Endothelial cell of umbilical vein (primary cell): ENCODE measurements around the gene PRKAG2. TPM values are rescaled to one million over a fixed set of nuclear protein-coding genes. Genes with fewer than 3 reads are reported as not detected.

ENCODE experiments used
- BruUV-seq: library from RNA; stranded (reverse); fragments of 400-500 nt; replicated peaks from 2 replicates; lab custom pipeline; 2021; lab: Mats Ljungman, UMichigan
- CTCF ChIA-PET: fragments of 300-600, 350-600 bp; sonication (Branson Sonifier 250); formaldehyde crosslinking; loops from one replicate; lab custom pipeline; 2021; ENCODE audit warnings: antibody characterized with exemption, inconsistent platforms; lab: Charles Lee
- POLR2A ChIA-PET: fragments of 300-600, 350-600 bp; sonication (Branson Sonifier 250); formaldehyde crosslinking; loops from one replicate; lab custom pipeline; 2021; ENCODE audit warnings: antibody characterized with exemption, inconsistent platforms; lab: Charles Lee
- DNase-seq: peaks from one replicate; pipeline ENCODE4 v3.0.0-alpha.2; 2011; ENCODE audit warnings: low read depth, low spot score
- FAIRE-seq: peaks from 2 replicates; lab custom pipeline; 2011; peaks lifted over from hg19 to GRCh38; lab: Jason Lieb, UNC
- H2AFZ ChIP-seq: 2 replicates; pipeline ENCODE4 v1.6.0; 2012; ENCODE audit warnings: low read depth, low read length, control low read depth, inconsistent platforms
- H3K27ac ChIP-seq: 2 replicates; pipeline ENCODE4 v1.5.1; 2011; ENCODE audit warnings: low read depth, mild to moderate bottlenecking, control low read depth, low read length, moderate library complexity; ENCODE audit not compliant: insufficient read depth
- H3K27me3 ChIP-seq, 2 experiments: 2 replicates each; pipeline versions ENCODE4 v1.6.0 to v1.6.1; 2011; ENCODE audit warnings: low read length in 2 of 2, mixed read lengths in 1 of 2; ENCODE audit not compliant: control insufficient read depth in 2 of 2, insufficient read depth in 2 of 2
- H3K36me3 ChIP-seq, 2 experiments: 2 replicates in 1 of 2; 3 replicates in 1 of 2; pipeline ENCODE4 v1.5.1; 2011; ENCODE audit warnings: low read length in 2 of 2, mild to moderate bottlenecking in 1 of 2, moderate library complexity in 1 of 2; ENCODE audit not compliant: control insufficient read depth in 2 of 2, insufficient read depth in 2 of 2; ENCODE audit errors: extremely low read depth in 1 of 2
- H3K4me1 ChIP-seq: 3 replicates; pipeline ENCODE4 v1.5.1; 2011; ENCODE audit warnings: mild to moderate bottlenecking, low read length; ENCODE audit not compliant: control insufficient read depth, insufficient read depth; ENCODE audit errors: extremely low read depth
- H3K4me2 ChIP-seq: 2 replicates; pipeline ENCODE4 v1.6.1; 2011; ENCODE audit warnings: low read length, control low read depth, mixed read lengths; ENCODE audit not compliant: insufficient read depth
- H3K4me3 ChIP-seq, 3 experiments: fragments of 200-600 bp in 1 of 3; sonication (generic), shearing (Covaris generic) in 1 of 3; replicated peaks in 1 of 3; 2 replicates each; pipeline ENCODE4 v1.5.1; 2011 to 2016; ENCODE audit warnings: control low read depth in 3 of 3, low read length in 3 of 3, mild to moderate bottlenecking in 2 of 3, inconsistent platforms in 1 of 3, low read depth in 1 of 3, moderate library complexity in 1 of 3; ENCODE audit not compliant: insufficient read depth in 1 of 3
- H3K79me2 ChIP-seq: 2 replicates; pipeline ENCODE4 v1.6.0; 2012; ENCODE audit warnings: low read length, inconsistent platforms; ENCODE audit not compliant: control insufficient read depth, insufficient read depth
- H3K9ac ChIP-seq: replicated peaks from 2 replicates; pipeline ENCODE3; 2011; ENCODE audit warnings: low read length, control low read depth; ENCODE audit not compliant: insufficient read depth; ENCODE audit errors: extremely low read depth
- H3K9me1 ChIP-seq: replicated peaks from 3 replicates; pipeline ENCODE4 v1.6.0; 2011; ENCODE audit warnings: mild to moderate bottlenecking, low read length; ENCODE audit not compliant: control insufficient read depth, insufficient read depth; ENCODE audit errors: extremely low read depth
- H3K9me3 ChIP-seq: replicated peaks from 2 replicates; pipeline ENCODE4 v1.5.1; 2012; ENCODE audit warnings: low read length, inconsistent platforms; ENCODE audit not compliant: control insufficient read depth, insufficient read depth
- H4K20me1 ChIP-seq: replicated peaks from 2 replicates; pipeline ENCODE3; 2011; ENCODE audit warnings: mild to moderate bottlenecking, low read length; ENCODE audit not compliant: control insufficient read depth, insufficient read depth; ENCODE audit errors: extremely low read depth
- EZH2 ChIP-seq: IDR thresholded peaks from 2 replicates; pipeline ENCODE4 v1.6.1; 2012; ENCODE audit warnings: borderline replicate concordance, low read depth, mild to moderate bottlenecking, moderate library complexity, low read length, inconsistent platforms; ENCODE audit not compliant: severe bottlenecking
- FOS ChIP-seq: IDR thresholded peaks from 2 replicates; pipeline ENCODE4 v1.6.1; 2011; ENCODE audit warnings: mild to moderate bottlenecking, low read length, moderate library complexity, borderline replicate concordance; ENCODE audit not compliant: insufficient read depth
- GATA2 ChIP-seq: IDR thresholded peaks from 2 replicates; pipeline ENCODE4 v1.7.0; 2011; ENCODE audit warnings: low read depth, mild to moderate bottlenecking, moderate library complexity, mixed read lengths, low read length; ENCODE audit not compliant: insufficient read length, insufficient read depth
- JUN ChIP-seq: IDR thresholded peaks from 2 replicates; pipeline ENCODE4 v1.6.1; 2011; ENCODE audit warnings: borderline replicate concordance, low read depth; ENCODE audit not compliant: insufficient read length, insufficient read depth
- MYC ChIP-seq: IDR thresholded peaks from one replicate; pipeline ENCODE4 v1.6.1; 2011; ENCODE audit warnings: mild to moderate bottlenecking, low read depth, low read length
- POLR2A ChIP-seq: IDR thresholded peaks from 2 replicates; pipeline ENCODE4 v1.6.1; 2012; ENCODE audit warnings: low read depth, mild to moderate bottlenecking, control low read depth, low read length
- POLR2AphosphoS5 ChIP-seq: IDR thresholded peaks from 2 replicates; pipeline ENCODE4 v1.6.1; 2012; ENCODE audit warnings: low read depth, mild to moderate bottlenecking, control low read depth, low read length, moderate library complexity; ENCODE audit not compliant: insufficient read depth
- dilution Hi-C: fragments of 300-500 bp; cut with MboI; formaldehyde crosslinking; loops from one replicate; pipeline ENCODE4 v1.15.0; 2019; ENCODE audit warnings: low sequenced_read_pairs; ENCODE audit not compliant: extremely low pct_ligation_motif_present
- intact Hi-C: fragments of 100-400 bp; cut with micrococcal nuclease; formaldehyde crosslinking; loops from one replicate; pipeline ENCODE4 v1.10.0; 2022
- polyA plus RNA-seq, 4 experiments: library from polyadenylated mRNA; depleted of rRNA in 3 of 4; stranded (reverse) in 3 of 4; unstranded in 1 of 4; fragments of >200 nt; gene quantifications; 2 replicates each; pipeline versions ENCODE4 v1.2.1 to v1.2.3, GENCODE V29; 2011 to 2012; ENCODE audit warnings: missing spikeins in 1 of 4
- total RNA-seq: library from RNA; stranded (reverse); gene quantifications from 2 replicates; pipeline ENCODE4 v1.2.3, GENCODE V29; 2021
- TF ChIP-seq, protein P1 (sequence below): IDR thresholded peaks from 2 replicates; pipeline ENCODE4 v1.6.1; 2011; ENCODE audit not compliant: insufficient read depth, insufficient read length
- TF ChIP-seq, protein P2 (sequence below), 2 donors: IDR thresholded peaks; 1 replicate in 1 of 2; 2 replicates in 1 of 2; pipeline ENCODE4 v1.5.1; 2011; ENCODE audit warnings: low read length in 2 of 2, mild to moderate bottlenecking in 2 of 2, moderate library complexity in 2 of 2, control low read depth in 1 of 2, inconsistent platforms in 1 of 2, low read depth in 1 of 2; ENCODE audit not compliant: insufficient read depth in 1 of 2; ENCODE audit errors: extremely low read depth in 1 of 2

Gene PRKAG2
- total and polyA plus RNA-seq, 2 donors (not counting 3 experiments of a cell fraction or from before 2014, with no cell fraction given) = 19.3 to 51.5 TPM

DNA sequence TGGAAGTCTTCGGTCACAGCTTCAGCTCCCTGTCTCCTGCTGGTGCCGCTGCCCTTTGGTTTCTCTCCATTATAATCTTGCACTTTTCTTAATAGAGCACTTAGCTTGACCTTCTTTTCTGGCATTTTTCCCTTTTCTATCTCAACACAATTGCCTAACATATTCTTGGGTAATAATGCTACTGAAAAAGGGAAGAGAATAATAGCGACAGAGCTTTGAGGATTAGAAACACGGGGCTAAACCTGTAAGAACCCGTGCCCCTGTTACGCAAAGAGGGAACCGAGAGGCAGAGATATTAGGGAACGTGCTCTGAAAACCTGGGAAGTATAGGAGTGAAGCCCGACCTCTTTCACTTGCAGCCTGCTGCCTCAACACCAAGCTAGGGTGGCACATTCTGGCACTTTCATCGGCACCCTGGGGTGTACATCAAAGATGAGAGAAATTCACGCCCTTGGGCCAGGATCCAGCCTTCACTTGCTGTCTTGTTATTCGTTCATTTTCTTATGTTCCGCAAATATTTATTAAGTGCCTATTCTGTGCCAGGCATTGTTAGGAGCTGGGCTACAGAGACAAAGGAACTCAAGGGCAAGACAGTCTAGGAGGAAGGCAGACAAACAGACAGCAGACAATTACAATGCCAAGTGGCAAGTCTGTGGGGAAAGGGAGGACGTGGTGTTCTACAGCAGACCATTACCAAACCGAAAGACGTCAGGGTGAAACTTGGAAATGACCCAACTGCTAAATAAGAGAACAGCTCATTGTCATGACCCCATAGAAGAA lies 46.4 kb upstream of the PRKAG2 start:
- Histone ChIP-seq H3K4me3 (no peak overlapping the region), H3K4me1 (no peaks in the 10 kb centered on the region), H3K79me2 (no peaks in the 10 kb centered on the region), H3K9me1 (no peaks in the 10 kb centered on the region), H3K27ac (no peak overlapping the region), H4K20me1 (no peaks in the 10 kb centered on the region), H3K9me3 (no peaks in the 10 kb centered on the region), H3K27me3 (peaks cover 0 to 1% of the 10 kb centered on the region in 2 experiments), H2AFZ (no peak overlapping the region), H3K36me3 (no peaks in the 10 kb centered on the region), H3K4me2 (no peak overlapping the region), H3K9ac (no peak overlapping the region)
- BruUV-seq = no TSS peak
- DNase-seq (no peak), FAIRE-seq (no peak)
- POLR2A ChIA-PET = no interaction called here
- CTCF ChIA-PET = interaction anchor here (1.7 kb wide), 1 partner anchor 9 kb away, joined by 4 read pairs; no protein-coding TSS in a partner anchor
- intact Hi-C loops = no loop called here
- dilution Hi-C loops = no loop called here
- no peak for TF ChIP-seq FOS
- TF ChIP-seq, protein P1, sequence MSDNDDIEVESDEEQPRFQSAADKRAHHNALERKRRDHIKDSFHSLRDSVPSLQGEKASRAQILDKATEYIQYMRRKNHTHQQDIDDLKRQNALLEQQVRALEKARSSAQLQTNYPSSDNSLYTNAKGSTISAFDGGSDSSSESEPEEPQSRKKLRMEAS = no peak
- TF ChIP-seq MYC = no peak
- no peak for TF ChIP-seq GATA2
- TF ChIP-seq JUN = no peak

DNA sequence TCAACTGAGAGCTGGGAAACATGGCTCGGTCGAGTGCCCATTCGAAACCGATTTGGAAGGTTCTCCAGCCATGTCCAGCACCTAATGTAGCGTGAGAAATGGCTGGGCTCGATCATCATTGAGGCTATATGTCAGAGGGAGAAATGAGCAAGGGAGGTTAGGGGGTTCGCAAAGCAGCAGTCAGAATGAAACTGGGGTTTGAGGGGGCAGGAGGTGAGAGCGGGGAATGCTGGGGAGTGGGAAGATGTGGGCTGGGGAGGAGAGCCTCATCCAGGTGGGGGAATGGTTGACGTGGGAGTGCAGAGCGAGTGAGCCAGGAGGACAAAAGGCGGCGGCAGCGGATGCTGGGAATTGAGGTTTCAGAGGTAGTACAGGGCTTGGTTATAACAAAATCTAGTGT lies 44.5 kb upstream of the PRKAG2 start:
- FAIRE-seq (no peak), DNase-seq (no peak)
- no peaks in the 10 kb centered on the region for H3K9me3 ChIP-seq
- ChIA-PET POLR2A (no interaction called here), CTCF (no interaction called here)
- no peak overlapping the region for H3K27ac ChIP-seq
- H2AFZ ChIP-seq = no peak overlapping the region
- no peak overlapping the region for H3K4me2 ChIP-seq
- no peaks in the 10 kb centered on the region for H3K79me2 ChIP-seq
- no peak overlapping the region for H3K4me3 ChIP-seq
- intact Hi-C loops = no loop called here
- no TSS peak for BruUV-seq
- H4K20me1 ChIP-seq = no peaks in the 10 kb centered on the region
- dilution Hi-C loops = no loop called here
- no peaks in the 10 kb centered on the region for H3K4me1 ChIP-seq
- no peaks in the 10 kb centered on the region for H3K9me1 ChIP-seq
- H3K36me3 ChIP-seq = no peaks in the 10 kb centered on the region
- peaks cover 1 to 2% of the 10 kb centered on the region in 2 experiments for H3K27me3 ChIP-seq
- H3K9ac ChIP-seq = no peak overlapping the region
- TF ChIP-seq POLR2A (no peak), POLR2AphosphoS5 (no peak), MYC (no peak), JUN (no peak), GATA2 (no peak), EZH2 (no peak), FOS (no peak)
- TF ChIP-seq, protein P1 = no peak
- TF ChIP-seq, protein P2, sequence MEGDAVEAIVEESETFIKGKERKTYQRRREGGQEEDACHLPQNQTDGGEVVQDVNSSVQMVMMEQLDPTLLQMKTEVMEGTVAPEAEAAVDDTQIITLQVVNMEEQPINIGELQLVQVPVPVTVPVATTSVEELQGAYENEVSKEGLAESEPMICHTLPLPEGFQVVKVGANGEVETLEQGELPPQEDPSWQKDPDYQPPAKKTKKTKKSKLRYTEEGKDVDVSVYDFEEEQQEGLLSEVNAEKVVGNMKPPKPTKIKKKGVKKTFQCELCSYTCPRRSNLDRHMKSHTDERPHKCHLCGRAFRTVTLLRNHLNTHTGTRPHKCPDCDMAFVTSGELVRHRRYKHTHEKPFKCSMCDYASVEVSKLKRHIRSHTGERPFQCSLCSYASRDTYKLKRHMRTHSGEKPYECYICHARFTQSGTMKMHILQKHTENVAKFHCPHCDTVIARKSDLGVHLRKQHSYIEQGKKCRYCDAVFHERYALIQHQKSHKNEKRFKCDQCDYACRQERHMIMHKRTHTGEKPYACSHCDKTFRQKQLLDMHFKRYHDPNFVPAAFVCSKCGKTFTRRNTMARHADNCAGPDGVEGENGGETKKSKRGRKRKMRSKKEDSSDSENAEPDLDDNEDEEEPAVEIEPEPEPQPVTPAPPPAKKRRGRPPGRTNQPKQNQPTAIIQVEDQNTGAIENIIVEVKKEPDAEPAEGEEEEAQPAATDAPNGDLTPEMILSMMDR (IDR thresholded peaks at IDR 0.05; ENCODE audit: extremely low read depth in 1 of 2, insufficient read depth in 1 of 2, low read depth in 1 of 2, low read length in 2 of 2) = no peak
